ENCODE data around the gene PC. TPM values are rescaled to one million over a fixed set of nuclear protein-coding genes. Genes with fewer than 3 reads are reported as not detected.

PC gene
- total RNA-seq, 4 donors from 2014 or later: 91.0 to 240 (median 134) TPM

GRCh38 chr11:66864924-66865697 is 93.1 kb downstream of the PC start:
- TF ChIP-seq CTCF (IDR thresholded peaks at IDR 0.05): no peak
- no peak for DNase-seq (ENCODE audit: low spot score)
- no peak for ATAC-seq (ENCODE audit: low FRiP score)

GRCh38 chr11:66864172-66864901 is 93.8 kb downstream of the PC start:
- TF ChIP-seq CTCF (IDR thresholded peaks at IDR 0.05): no peak
- ATAC-seq (ENCODE audit: low FRiP score) (no peak), DNase-seq (ENCODE audit: low spot score) (no peak)

GRCh38 chr11:66863428-66864125 is 94.6 kb downstream of the PC start:
- no peak for ATAC-seq (ENCODE audit: low FRiP score)
- DNase-seq (ENCODE audit: low spot score): no peak
- TF ChIP-seq CTCF (IDR thresholded peaks at IDR 0.05): no peak

GRCh38 chr11:66862559-66863037 is 95.6 kb downstream of the PC start:
- no peak for TF ChIP-seq CTCF (IDR thresholded peaks at IDR 0.05)
- ATAC-seq (ENCODE audit: low FRiP score): no peak
- no peak for DNase-seq (ENCODE audit: low spot score)

GRCh38 chr11:66861774-66862558 is 96.2 kb downstream of the PC start:
- DNase-seq (ENCODE audit: low spot score) (no peak), ATAC-seq (ENCODE audit: low FRiP score) (no peak)
- no peak for TF ChIP-seq CTCF (IDR thresholded peaks at IDR 0.05)

- ATAC-seq (ENCODE audit: low FRiP score): no peak
- no peak for DNase-seq (ENCODE audit: low spot score)
- TF ChIP-seq CTCF (IDR thresholded peaks at IDR 0.05): no peak
Measured at GRCh38 chr11:66861038-66861773, 97.0 kb downstream of the PC start.
